ENCODE results near the gene MAGEA2.
"Not testable (repeated sequence)": the region's sequence is repeated elsewhere in the genome, so short reads cannot be mapped to it uniquely, and the experiment has no call there.

Gene MAGEA2

GRCh38 chrX:152709173-152709572, 44.5 kb downstream of the MAGEA2 start, which contains the start of gene CSAG2:
TSS of gene CSAG2 (minus strand) at chrX:152709273. CDS start at chrX:152709112, 161 bp downstream.
- DNase-seq (ENCODE audit: low spot score) = not testable (repeated sequence)

- DNase-seq (ENCODE audit: low spot score) = not testable (repeated sequence)
Measured at GRCh38 chrX:152706500-152706899, 47.1 kb downstream of the MAGEA2 start.

- DNase-seq (ENCODE audit: low spot score) = not testable (repeated sequence)
Measured at GRCh38 chrX:152700390-152700789, 53.3 kb downstream of the MAGEA2 start.

All from NAMALWA (cell line).